H9 (cell line): Measurements from ENCODE around the gene C11orf91. TPM values are rescaled to one million over a fixed set of nuclear protein-coding genes. Genes with fewer than 3 reads are reported as not detected.

ENCODE experiments used
- DNase-seq: peaks from one replicate; pipeline ENCODE4 v3.0.0-alpha.2; 2017
- H2AFZ ChIP-seq: one replicate; pipeline ENCODE4 v1.6.1; 2013; ENCODE audit warnings: mild to moderate bottlenecking, low read length, control low read depth, moderate library complexity
- H2AK5ac ChIP-seq: 2 replicates; pipeline ENCODE4 v1.6.1; 2013; ENCODE audit warnings: low read length, control low read depth, mixed read lengths; ENCODE audit not compliant: insufficient read length
- H2BK120ac ChIP-seq: one replicate; pipeline ENCODE4 v1.6.1; 2013; ENCODE audit warnings: low read depth, mild to moderate bottlenecking, low read length, control low read depth, inconsistent platforms; ENCODE audit not compliant: poor library complexity, severe bottlenecking
- H2BK12ac ChIP-seq: 2 replicates; pipeline ENCODE4 v1.6.1; 2013; ENCODE audit warnings: low read length, control low read depth, mixed read lengths, low read depth; ENCODE audit not compliant: insufficient read length
- H2BK15ac ChIP-seq: 2 replicates; pipeline ENCODE4 v1.6.1; 2013; ENCODE audit warnings: low read depth, low read length, control low read depth
- H2BK20ac ChIP-seq: one replicate; pipeline ENCODE4 v1.6.1; 2013; ENCODE audit warnings: low read depth, mild to moderate bottlenecking, low read length, control low read depth, inconsistent platforms; ENCODE audit not compliant: poor library complexity, severe bottlenecking
- H2BK5ac ChIP-seq: 2 replicates; pipeline ENCODE4 v1.6.1; 2013; ENCODE audit warnings: low read length, control low read depth, mixed read lengths; ENCODE audit not compliant: insufficient read length
- H3K14ac ChIP-seq: 2 replicates; pipeline ENCODE4 v1.6.1; 2013; ENCODE audit warnings: low read length, control low read depth; ENCODE audit not compliant: insufficient read depth
- H3K18ac ChIP-seq: 2 replicates; pipeline ENCODE4 v1.6.1; 2013; ENCODE audit warnings: low read depth, mild to moderate bottlenecking, mixed read lengths, low read length, control low read depth; ENCODE audit not compliant: insufficient read length
- H3K23ac ChIP-seq: 2 replicates; pipeline ENCODE4 v1.6.1; 2013; ENCODE audit warnings: low read length, control low read depth, mixed read lengths, low read depth; ENCODE audit not compliant: insufficient read length
- H3K23me2 ChIP-seq: 2 replicates; pipeline ENCODE4 v1.6.1; 2013; ENCODE audit warnings: low read depth, mild to moderate bottlenecking, mixed read lengths, low read length, control low read depth; ENCODE audit not compliant: insufficient read length, poor library complexity, severe bottlenecking
- H3K27ac ChIP-seq: 2 replicates; pipeline ENCODE4 v1.5.1; 2013; ENCODE audit warnings: low read length, control low read depth, mixed read lengths, low read depth; ENCODE audit not compliant: insufficient read length
- H3K27me3 ChIP-seq: 2 replicates; pipeline ENCODE4 v1.6.1; 2013; ENCODE audit warnings: low read length, control low read depth, inconsistent platforms; ENCODE audit not compliant: insufficient read depth
- H3K4ac ChIP-seq: 2 replicates; pipeline ENCODE4 v1.6.1; 2013; ENCODE audit warnings: low read depth, mild to moderate bottlenecking, control low read depth, inconsistent platforms, low read length, moderate library complexity
- H3K4me1 ChIP-seq: 2 replicates; pipeline ENCODE4 v1.6.1; 2013; ENCODE audit warnings: low read length, control low read depth, inconsistent platforms; ENCODE audit not compliant: insufficient read depth
- H3K4me2 ChIP-seq: 2 replicates; pipeline ENCODE4 v1.6.1; 2013; ENCODE audit warnings: low read length, control low read depth, mixed read lengths; ENCODE audit not compliant: insufficient read length, insufficient read depth
- H3K56ac ChIP-seq: 2 replicates; pipeline ENCODE4 v1.6.1; 2013; ENCODE audit warnings: low read depth, mild to moderate bottlenecking, mixed read lengths, low read length, control low read depth; ENCODE audit not compliant: insufficient read length
- H3K79me1 ChIP-seq: 2 replicates; pipeline ENCODE4 v1.6.1; 2013; ENCODE audit warnings: low read depth, mild to moderate bottlenecking, moderate library complexity, low read length, control low read depth, inconsistent platforms; ENCODE audit not compliant: insufficient read depth, poor library complexity, severe bottlenecking
- H3K79me2 ChIP-seq: 2 replicates; pipeline ENCODE4 v1.6.1; 2013; ENCODE audit warnings: low read length, control low read depth, inconsistent platforms; ENCODE audit not compliant: insufficient read depth
- H3K9ac ChIP-seq: 2 replicates; pipeline ENCODE4 v1.6.1; 2013; ENCODE audit warnings: low read length, control low read depth, mixed read lengths; ENCODE audit not compliant: insufficient read length; ENCODE audit errors: extremely low read depth
- H3K9me3 ChIP-seq: one replicate; pipeline ENCODE4 v1.6.1; 2013; ENCODE audit warnings: low read depth, low read length, inconsistent platforms; ENCODE audit not compliant: control insufficient read depth
- H3T11ph ChIP-seq: one replicate; pipeline ENCODE4 v1.6.1; 2013; ENCODE audit warnings: mild to moderate bottlenecking, low read length, control low read depth, inconsistent platforms
- H4K20me1 ChIP-seq: one replicate; pipeline ENCODE4 v1.6.1; 2013; ENCODE audit not compliant: control insufficient read depth, insufficient read length, insufficient read depth
- H4K5ac ChIP-seq: 2 replicates; pipeline ENCODE4 v1.6.1; 2013; ENCODE audit warnings: low read depth, mild to moderate bottlenecking, mixed read lengths, low read length, control low read depth; ENCODE audit not compliant: insufficient read length
- H4K8ac ChIP-seq: replicated peaks from 2 replicates; pipeline ENCODE4 v1.6.1; 2013; ENCODE audit warnings: low read length, control low read depth, mixed read lengths, low read depth; ENCODE audit not compliant: insufficient read length
- H4K91ac ChIP-seq: 2 replicates; pipeline ENCODE4 v1.6.1; 2013; ENCODE audit warnings: low read depth, mild to moderate bottlenecking, moderate library complexity, mixed read lengths, low read length, control low read depth; ENCODE audit not compliant: insufficient read length
- H3K27ac Mint-ChIP-seq, 3 experiments: 2 replicates in 2 of 3; 3 replicates in 1 of 3; pipeline ENCODE4 v1.8.0; 2020 to 2021; ENCODE audit warnings: mixed read lengths in 3 of 3, mild to moderate bottlenecking in 1 of 3, moderate library complexity in 1 of 3
- H3K27me3 Mint-ChIP-seq: 2 replicates; pipeline ENCODE4 v1.8.0; 2021; ENCODE audit warnings: low read depth, mild to moderate bottlenecking, moderate library complexity, mixed read lengths
- H3K36me3 Mint-ChIP-seq, 3 experiments: 2 replicates in 2 of 3; 3 replicates in 1 of 3; pipeline ENCODE4 v1.8.0; 2020 to 2021; ENCODE audit warnings: low read depth in 3 of 3, mixed read lengths in 3 of 3; ENCODE audit not compliant: insufficient read depth in 1 of 3
- H3K4me1 Mint-ChIP-seq, 2 experiments: 2 replicates each; pipeline ENCODE4 v1.8.0; 2020; ENCODE audit warnings: mixed read lengths in 2 of 2
- H3K4me3 Mint-ChIP-seq, 2 experiments: 2 replicates in 1 of 2; 3 replicates in 1 of 2; pipeline ENCODE4 v1.8.0; 2020 to 2021; ENCODE audit warnings: mild to moderate bottlenecking in 2 of 2, mixed read lengths in 2 of 2, moderate library complexity in 1 of 2
- H3K9me3 Mint-ChIP-seq, 2 experiments: 2 replicates in 1 of 2; 3 replicates in 1 of 2; pipeline ENCODE4 v1.8.0; 2020; ENCODE audit warnings: mild to moderate bottlenecking in 2 of 2, mixed read lengths in 2 of 2, moderate library complexity in 1 of 2
- WGBS: extraction: QIAGEN DNeasy Blood & Tissue Kit; methylation state at CpG from one replicate; pipeline ENCODE4 v1.1.7; 2013; ENCODE audit warnings: missing lambda C conversion rate, low lambda C conversion rate, mixed read lengths; ENCODE audit not compliant: insufficient read length; ENCODE audit errors: extremely low coverage; 5-methylcytosine and 5-hydroxymethylcytosine counted together
- total RNA-seq: library from RNA; stranded (reverse); gene quantifications from 2 replicates; pipeline ENCODE4 v1.2.1, GENCODE V29; 2021
- TF ChIP-seq, protein P1 (sequence below): fragments of 200-600 bp; sonication (generic); conservative IDR thresholded peaks from 3 replicates; pipeline ENCODE4 v1.8.0; 2021; ENCODE audit warnings: antibody characterized with exemption, mild to moderate bottlenecking

The C11orf91 gene
- total RNA-seq, 1 experiment from 2014 or later, result not detected

DNA sequence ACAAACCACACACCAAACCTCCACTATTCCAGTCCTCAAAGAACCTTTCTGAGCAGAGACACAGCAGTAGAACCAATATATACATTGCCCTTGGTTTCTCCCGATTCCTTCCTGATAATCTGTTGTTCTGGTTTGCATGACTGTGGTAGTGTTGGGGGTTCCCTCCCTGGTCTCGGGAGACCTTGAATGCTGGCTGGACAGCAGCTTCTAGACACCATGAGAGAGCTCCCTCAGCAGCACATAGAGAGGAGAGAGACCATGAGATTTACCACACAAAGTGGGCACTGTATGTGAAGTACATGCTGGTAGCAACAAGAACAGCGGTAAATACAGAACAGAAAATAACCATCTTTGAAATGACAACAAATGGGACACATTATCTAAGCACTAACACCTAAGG lies 2.6 kb downstream of the C11orf91 start:
- Histone ChIP-seq H2BK120ac (no peak overlapping the region), H3K23me2 (peaks cover 5% of the 10 kb centered on the region), H2BK20ac (no peak overlapping the region), H3K23ac (no peak overlapping the region), H2BK12ac (no peak overlapping the region), H2AK5ac (no peak overlapping the region), H4K91ac (no peak overlapping the region), H3K27ac (no peak overlapping the region), H3K56ac (no peak overlapping the region), H2BK15ac (no peak overlapping the region), H3K18ac (no peak overlapping the region), H3T11ph (no peak overlapping the region), H4K20me1 (no peaks in the 10 kb centered on the region), H3K9me3 (no peaks in the 10 kb centered on the region), H3K79me1 (no peaks in the 10 kb centered on the region), H3K9ac (no peak overlapping the region), H3K4me2 (no peak overlapping the region), H3K27me3 (no peaks in the 10 kb centered on the region), H4K5ac (no peak overlapping the region), H4K8ac (no peak overlapping the region), H3K4ac (no peak overlapping the region), H2AFZ (no peak overlapping the region), H3K14ac (no peak overlapping the region), H3K4me1 (no peaks in the 10 kb centered on the region; the same call in 1 of the 2 replicates), H2BK5ac (no peak overlapping the region), H3K79me2 (no peaks in the 10 kb centered on the region)
- Mint-ChIP-seq H3K4me3 (no peak overlapping the region), H3K36me3 (no peaks in the 10 kb centered on the region), H3K4me1 (peaks cover 33 to 39% of the 10 kb centered on the region in 2 experiments), H3K9me3 (no peaks in the 10 kb centered on the region), H3K27ac (no peak overlapping the region), H3K27me3 (peaks cover 19% of the 10 kb centered on the region)
- DNase-seq, result no peak
- TF ChIP-seq, protein P1, sequence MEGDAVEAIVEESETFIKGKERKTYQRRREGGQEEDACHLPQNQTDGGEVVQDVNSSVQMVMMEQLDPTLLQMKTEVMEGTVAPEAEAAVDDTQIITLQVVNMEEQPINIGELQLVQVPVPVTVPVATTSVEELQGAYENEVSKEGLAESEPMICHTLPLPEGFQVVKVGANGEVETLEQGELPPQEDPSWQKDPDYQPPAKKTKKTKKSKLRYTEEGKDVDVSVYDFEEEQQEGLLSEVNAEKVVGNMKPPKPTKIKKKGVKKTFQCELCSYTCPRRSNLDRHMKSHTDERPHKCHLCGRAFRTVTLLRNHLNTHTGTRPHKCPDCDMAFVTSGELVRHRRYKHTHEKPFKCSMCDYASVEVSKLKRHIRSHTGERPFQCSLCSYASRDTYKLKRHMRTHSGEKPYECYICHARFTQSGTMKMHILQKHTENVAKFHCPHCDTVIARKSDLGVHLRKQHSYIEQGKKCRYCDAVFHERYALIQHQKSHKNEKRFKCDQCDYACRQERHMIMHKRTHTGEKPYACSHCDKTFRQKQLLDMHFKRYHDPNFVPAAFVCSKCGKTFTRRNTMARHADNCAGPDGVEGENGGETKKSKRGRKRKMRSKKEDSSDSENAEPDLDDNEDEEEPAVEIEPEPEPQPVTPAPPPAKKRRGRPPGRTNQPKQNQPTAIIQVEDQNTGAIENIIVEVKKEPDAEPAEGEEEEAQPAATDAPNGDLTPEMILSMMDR, result no peak
- WGBS, result no CpG with 5 or more reads among the region's 3 CpGs
